Cardiac septum (tissue), 1 donor: Measurements from ENCODE around the gene TRPM3. TPM values are rescaled to one million over a fixed set of nuclear protein-coding genes. Genes with fewer than 3 reads are reported as not detected.

Experiments
- DNase-seq: peaks from one replicate; pipeline ENCODE4 v3.0.0-alpha.2; 2020; ENCODE audit warnings: low spot score
- intact Hi-C: fragments of 100-400 bp; cut with DNase I; formaldehyde crosslinking; loops from one replicate; pipeline ENCODE4 v1.14.0; 2022
- long read RNA-seq: library from polyadenylated mRNA; unstranded; transcript quantifications from one replicate; pipeline ENCODE4 v2.0.0, GENCODE V29; 2021
- total RNA-seq: library from RNA; stranded (reverse); fragmentation: NEBNext Ultra II Directional; extraction: Animal tissue kit (Norgen Biotek cat#: 25700); gene quantifications from one replicate; pipeline ENCODE4 v1.2.1, GENCODE V29; 2021
- donor health status: DM: no; HTN: no; CAD: no.

Gene TRPM3
- total RNA-seq, result 0.51 TPM
- long read RNA-seq, partial matches to known transcripts, result 0 of 1 reads
- long read RNA-seq, other reads (novel, unspliced or antisense), result 1 of 1 reads

DNA sequence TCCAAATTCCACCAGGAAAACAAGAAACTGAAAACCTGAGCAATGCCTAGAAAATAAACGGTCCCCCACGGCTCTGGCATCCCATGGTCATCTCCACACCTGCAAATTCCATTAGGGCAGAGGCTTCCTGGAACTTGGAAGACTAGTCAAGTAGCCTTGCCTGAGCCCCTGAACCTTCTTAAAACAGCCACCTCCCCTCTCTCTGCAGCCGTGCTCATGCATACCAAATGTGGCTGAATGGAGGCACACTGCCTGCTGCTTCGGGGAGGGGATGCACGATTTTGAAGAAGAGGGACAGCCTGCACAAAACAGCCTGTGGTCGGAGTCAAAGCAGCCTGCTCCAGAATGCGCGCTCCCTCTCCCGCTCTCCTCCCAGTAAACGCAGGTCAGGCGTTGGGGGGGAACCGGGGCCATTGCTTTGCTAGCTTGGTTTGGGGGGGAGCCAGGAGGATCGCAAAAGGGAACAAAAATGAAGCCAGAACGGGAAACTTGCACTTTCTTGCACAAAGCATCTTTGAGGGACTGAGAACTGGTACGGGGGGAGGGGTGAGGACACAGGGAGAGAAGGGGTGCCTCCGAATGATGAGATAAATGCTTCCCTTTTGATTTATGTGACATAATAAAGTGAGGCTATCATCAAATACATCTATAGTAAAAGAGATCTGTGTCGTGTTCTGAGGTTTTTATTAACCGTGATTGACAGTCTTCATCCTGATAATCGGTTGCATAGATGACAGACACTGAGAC lies at the start of gene TRPM3:
Gene TRPM3, minus strand, starts transcription at position 347 of the 747 bp plus-strand sequence. Its CDS starts 267 bp downstream, at position 80.
- intact Hi-C loops, result no loop called here
- no peak for DNase-seq

- DNase-seq, result no peak
- intact Hi-C loops, result no loop called here
Measured at GRCh38 chr9:71168418-71168817, 47.0 kb upstream of the TRPM3 start.

DNA sequence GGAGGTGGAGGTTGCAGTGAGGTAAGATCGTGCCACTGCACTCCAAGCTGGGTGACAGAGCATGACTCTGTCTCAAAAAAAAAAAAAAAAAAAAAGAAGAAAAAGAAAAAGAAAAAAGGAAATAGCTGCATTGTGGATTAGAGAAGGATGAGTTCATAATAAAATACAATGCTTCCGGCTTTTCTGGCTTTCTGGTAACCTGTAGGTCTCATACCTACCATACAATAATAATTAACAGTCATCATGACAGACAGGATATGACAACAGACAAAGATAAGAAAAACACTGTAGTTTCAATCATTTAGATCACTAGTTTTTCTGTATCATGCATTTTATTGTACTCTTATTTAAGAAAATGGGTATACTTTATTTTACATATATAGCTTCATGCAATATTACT lies 40.7 kb upstream of the TRPM3 start:
- intact Hi-C loops, result no loop called here
- DNase-seq, result no peak

- intact Hi-C loops, result no loop called here
- no peak for DNase-seq
Measured at GRCh38 chr9:71157731-71158130, 36.3 kb upstream of the TRPM3 start.

DNA sequence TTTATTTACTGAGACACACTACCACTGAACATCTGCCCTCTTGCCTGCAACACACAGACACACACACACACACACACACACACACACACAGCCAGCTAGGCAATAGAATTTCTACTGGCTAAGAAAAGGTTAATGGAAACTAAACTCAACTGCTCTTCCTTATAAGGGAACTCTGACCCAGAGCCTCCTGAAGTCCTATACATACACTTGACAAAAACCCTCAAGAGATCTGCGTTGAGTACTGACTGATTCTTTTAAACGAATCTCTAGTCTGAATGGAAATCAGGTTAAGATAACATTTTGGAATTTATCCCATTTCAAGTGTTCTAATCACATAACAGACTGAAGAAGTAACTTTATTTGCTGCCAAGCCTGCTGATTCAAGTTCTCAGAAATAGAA lies 25.9 kb upstream of the TRPM3 start:
- DNase-seq, result no peak
- intact Hi-C loops, result no loop called here

DNA sequence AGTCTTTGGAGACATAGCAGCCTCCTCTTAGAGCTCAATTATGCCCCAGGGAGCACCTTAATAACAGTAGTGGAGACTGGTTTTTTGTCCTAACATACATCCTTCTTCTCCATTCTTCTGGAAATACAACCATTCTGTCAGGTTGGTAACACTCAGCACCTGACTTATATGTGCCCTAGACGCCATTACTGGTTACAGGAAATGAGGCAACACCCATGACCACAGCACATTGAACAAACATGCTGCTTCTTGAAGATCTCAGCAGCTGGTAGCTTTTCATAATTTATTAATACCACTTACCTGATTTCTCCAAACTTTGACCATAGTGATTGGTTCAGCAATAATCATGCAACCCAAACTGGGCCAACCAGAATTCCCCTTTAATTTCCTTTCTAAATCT lies 25.1 kb upstream of the TRPM3 start:
- no peak for DNase-seq
- intact Hi-C loops, result no loop called here

- no peak for DNase-seq
- intact Hi-C loops, result no loop called here
Measured at GRCh38 chr9:71145179-71145578, 23.8 kb upstream of the TRPM3 start.

DNA sequence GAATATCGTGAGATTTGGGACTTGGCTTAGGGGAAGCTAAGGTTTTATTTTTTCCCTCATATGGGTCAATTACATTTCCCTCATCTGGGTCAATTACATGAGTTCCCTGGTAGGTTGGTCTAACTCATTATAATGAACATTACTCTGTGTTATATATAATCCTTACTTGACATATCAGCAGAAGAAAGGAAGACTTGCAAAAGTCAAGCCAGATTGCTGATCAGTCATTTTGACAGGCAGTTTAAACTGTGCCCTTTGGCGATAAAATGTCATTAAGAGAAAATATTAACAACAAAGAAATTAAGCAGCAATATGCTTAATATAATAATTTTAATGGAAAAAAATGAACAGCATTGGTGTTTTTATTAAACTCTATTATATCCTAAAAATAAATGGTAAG lies 23.1 kb upstream of the TRPM3 start:
- DNase-seq, result no peak
- intact Hi-C loops, result no loop called here

GRCh38 chr9:71136696-71137095 lies 15.3 kb upstream of the TRPM3 start:
- no peak for DNase-seq
- intact Hi-C loops, result no loop called here

GRCh38 chr9:71131145-71131544 lies 9.7 kb upstream of the TRPM3 start:
- intact Hi-C loops, result no loop called here
- no peak for DNase-seq

DNA sequence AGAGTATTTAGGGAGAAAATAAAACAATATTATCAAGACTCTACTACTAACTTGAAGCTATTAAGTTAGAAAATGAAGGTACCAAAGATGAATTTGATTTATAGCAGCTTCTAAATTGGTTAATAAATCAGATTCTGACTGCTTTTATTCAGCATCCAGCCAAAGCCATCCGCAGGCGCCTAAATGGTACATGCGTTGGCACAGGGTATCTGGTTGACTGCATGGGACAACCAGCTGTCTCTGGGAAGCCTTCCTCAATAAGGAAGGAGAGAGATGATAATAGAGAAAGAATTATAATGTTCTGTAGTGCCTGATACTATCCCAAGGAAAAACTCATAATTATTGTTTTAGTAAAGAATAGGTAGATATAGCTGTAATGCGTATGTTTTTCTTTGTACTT lies 9.1 kb upstream of the TRPM3 start:
- DNase-seq, result no peak
- intact Hi-C loops, result no loop called here

- intact Hi-C loops, result no loop called here
- DNase-seq, result no peak
Measured at GRCh38 chr9:71128796-71129195, 7.4 kb upstream of the TRPM3 start.

DNA sequence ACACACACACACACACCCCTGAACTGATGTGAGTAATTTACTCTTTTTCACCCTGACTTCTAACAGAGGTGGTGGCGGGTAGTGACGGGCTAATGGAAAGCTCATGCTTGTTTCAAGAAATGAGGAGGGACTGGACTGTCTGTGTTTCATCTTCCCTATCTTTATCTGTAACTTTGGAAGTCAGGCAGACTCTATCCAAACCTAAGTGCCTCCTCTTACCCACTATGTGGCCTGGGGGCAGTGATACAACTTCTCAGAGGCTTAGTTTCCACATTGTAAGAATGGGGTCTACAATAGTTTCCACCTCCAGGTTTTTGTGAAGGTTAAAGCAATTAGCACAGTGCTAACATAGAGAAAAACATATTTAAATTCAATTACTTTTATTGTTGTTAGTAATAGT lies 5.9 kb upstream of the TRPM3 start:
- DNase-seq, result no peak
- intact Hi-C loops, result no loop called here

DNA sequence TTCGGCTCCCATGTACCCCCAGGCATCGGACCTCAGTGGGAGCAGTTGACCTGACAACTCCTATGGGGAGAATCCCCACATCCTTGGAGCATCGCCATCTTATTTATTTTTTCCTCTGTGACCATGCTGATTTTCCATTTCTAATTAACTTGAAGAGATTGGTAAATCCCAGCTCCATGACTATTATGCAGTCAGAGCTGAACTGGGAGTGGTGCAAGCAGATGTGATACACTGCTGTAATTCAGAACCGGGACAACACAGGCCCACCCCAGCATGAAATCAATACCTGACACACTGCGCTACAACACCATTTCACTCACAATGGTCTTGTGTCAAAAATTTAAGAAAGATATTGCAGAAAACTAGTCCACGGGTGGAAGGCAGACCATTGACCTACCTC lies 1.0 kb upstream of the TRPM3 start:
- no peak for DNase-seq
- intact Hi-C loops, result no loop called here

- DNase-seq, result no peak
- intact Hi-C loops, result no loop called here
Measured at GRCh38 chr9:71122022-71122275, 528 bp upstream of the TRPM3 start.

DNA sequence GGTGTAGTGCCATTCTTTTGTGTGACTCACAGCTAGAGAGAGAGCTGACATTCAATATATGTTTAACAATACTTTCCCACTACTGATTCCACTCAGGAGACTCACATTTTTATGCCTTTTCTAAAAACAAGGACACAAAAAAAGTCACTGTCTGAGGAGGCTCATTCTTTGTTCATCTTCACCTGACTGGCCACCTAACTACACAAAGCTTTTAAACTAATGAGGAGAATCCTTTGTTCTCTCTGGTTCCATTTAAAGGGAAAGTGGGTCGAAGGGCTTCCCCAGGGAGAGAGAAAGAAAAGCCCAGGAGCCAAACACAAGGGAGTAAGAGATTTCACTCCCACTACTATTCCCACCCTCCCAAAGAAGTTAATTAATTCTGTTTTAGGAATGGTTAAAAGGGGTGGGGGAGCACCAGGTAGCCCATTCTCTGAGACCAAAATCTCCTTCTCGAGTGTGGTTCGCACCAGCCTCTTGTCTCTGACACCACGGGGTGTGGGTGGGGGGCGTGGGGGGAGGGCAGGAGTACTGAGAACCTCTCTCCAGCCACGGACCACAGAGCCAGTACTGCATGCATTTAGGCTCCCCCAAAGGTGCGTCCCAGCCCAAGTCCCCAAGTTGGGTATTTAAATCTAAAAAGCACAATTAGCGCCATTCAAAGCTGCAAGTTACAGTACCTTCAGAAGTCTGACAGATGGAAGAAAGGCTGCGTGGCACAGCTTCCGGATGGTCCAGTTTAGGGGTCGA lies 747 bp downstream of the TRPM3 start:
- intact Hi-C loops, result no loop called here

GRCh38 chr9:71119746-71120145 lies 1.7 kb downstream of the TRPM3 start:
- DNase-seq, result no peak
- intact Hi-C loops, result no loop called here

More for the DNA sequence above, 747 bp downstream of the TRPM3 start:
- no peak for DNase-seq

- intact Hi-C loops, result no loop called here
- no peak for DNase-seq
Measured at GRCh38 chr9:71118324-71118723, 3.1 kb downstream of the TRPM3 start.

DNA sequence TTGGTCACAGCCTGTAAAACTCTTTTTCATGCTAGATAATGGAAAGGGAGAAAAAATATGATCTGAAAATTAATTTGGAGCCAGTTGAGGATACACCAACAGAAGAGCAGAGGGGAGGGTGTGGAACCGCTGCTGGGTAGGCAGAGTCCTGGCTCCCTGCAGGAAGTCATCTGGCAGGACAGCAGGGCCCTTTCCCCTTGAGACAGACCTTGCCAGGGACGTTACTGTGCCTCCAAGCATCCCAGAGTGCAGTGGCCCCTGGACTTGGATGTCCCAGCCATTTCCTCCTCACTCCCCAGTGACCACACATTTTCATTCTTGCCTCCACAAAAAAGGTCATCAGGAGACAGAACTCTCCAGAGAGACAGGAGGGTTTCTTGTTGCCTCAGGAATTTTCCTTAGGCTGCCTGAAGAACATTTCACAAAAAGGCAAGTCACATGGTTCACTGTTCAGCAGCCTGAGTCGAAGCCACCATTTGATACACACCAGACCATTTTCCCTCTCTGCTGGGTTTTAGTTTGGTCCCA lies 5.9 kb downstream of the TRPM3 start:
- DNase-seq, result no peak
- intact Hi-C loops, result no loop called here

DNA sequence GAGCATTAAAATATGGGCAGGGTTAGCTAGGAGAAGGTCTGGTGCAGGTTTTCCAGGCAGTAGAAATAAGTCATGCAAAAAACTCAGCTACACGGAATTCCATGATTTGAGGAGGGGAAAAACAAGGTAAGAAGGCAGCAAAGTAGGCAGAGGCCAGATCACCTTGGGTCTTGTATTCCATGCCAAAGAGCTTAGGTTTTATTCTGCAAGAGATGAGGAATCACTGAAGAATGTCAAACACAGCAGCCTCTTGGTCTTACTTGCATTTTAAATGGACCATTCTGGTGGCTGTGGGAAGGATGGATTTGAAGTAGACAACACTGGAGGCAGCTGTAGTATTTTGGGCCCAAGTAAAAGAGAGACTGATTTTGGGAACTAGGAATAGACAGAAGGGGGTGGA lies 8.6 kb downstream of the TRPM3 start:
- DNase-seq, result no peak
- intact Hi-C loops, result no loop called here

DNA sequence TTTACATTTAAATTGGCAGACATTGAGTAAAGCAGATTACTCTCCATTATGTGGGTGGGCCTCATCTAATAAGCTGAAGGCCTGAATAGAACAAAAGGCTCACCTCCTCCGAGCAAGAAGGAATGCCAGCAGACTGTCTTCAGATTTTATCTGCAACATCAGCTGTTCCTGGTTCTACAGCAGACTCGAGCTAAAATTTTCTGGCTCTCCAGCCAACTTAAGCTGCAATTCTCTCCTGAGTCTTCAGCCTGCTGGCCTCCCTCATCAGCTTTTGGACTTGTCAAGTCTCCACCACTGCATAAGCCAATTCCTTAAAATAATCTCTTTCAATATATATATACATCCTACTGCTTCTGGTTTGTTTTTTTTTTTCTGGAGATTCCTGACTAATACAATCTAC lies 12.5 kb downstream of the TRPM3 start:
- DNase-seq, result no peak
- intact Hi-C loops, result no loop called here
